OCI-LY3 (cell line): ENCODE data around the gene ADM.

Source experiments
- EZH2phosphoT487 ChIP-seq: fragments of 200-600 bp; shearing (Covaris generic); IDR thresholded peaks from 2 replicates; pipeline ENCODE4 v1.6.1; 2018; ENCODE audit warnings: antibody characterized with exemption, mixed run types, low read depth
- TF ChIP-seq, protein P1 (sequence below): fragments of 200-600, 300-600 bp; sonication (generic); IDR thresholded peaks from 2 replicates; pipeline ENCODE4 v1.5.1; 2014; ENCODE audit warnings: antibody characterized with exemption, low read length, low read depth

- TF ChIP-seq, protein P1, sequence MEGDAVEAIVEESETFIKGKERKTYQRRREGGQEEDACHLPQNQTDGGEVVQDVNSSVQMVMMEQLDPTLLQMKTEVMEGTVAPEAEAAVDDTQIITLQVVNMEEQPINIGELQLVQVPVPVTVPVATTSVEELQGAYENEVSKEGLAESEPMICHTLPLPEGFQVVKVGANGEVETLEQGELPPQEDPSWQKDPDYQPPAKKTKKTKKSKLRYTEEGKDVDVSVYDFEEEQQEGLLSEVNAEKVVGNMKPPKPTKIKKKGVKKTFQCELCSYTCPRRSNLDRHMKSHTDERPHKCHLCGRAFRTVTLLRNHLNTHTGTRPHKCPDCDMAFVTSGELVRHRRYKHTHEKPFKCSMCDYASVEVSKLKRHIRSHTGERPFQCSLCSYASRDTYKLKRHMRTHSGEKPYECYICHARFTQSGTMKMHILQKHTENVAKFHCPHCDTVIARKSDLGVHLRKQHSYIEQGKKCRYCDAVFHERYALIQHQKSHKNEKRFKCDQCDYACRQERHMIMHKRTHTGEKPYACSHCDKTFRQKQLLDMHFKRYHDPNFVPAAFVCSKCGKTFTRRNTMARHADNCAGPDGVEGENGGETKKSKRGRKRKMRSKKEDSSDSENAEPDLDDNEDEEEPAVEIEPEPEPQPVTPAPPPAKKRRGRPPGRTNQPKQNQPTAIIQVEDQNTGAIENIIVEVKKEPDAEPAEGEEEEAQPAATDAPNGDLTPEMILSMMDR: no peak
- TF ChIP-seq EZH2phosphoT487: no peak
These were observed 9.6 kb upstream of the ADM start for GRCh38 chr11:10295064-10295901.
